Thoracic aorta (tissue), 2 donors: Measurements from ENCODE around the gene NTF3. TPM values are rescaled to one million over a fixed set of nuclear protein-coding genes. Genes with fewer than 3 reads are reported as not detected.

Experiments
- ATAC-seq: fragments of 150-250 bp; one replicate; pipeline ENCODE4 v1.8.0; 2017; ENCODE audit warnings: low read depth; ENCODE audit not compliant: insufficient number of reproducible peaks, low FRiP score
- DNase-seq: peaks from one replicate; pipeline ENCODE4 v3.0.0-alpha.2; 2020; ENCODE audit warnings: low spot score
- H3K27ac ChIP-seq, 2 donors: fragments of 200-600 bp; sonication (generic); 1 replicate in 1 of 2; 2 replicates in 1 of 2; pipeline ENCODE4 v1.5.1; 2016; ENCODE audit warnings: mild to moderate bottlenecking in 2 of 2, moderate library complexity in 2 of 2
- H3K27me3 ChIP-seq: fragments of 200-600 bp; sonication (generic); replicated peaks from 2 replicates; pipeline ENCODE4 v1.6.0; 2016; ENCODE audit warnings: mild to moderate bottlenecking; ENCODE audit not compliant: insufficient read depth
- H3K36me3 ChIP-seq: fragments of 200-600 bp; sonication (generic); one replicate; pipeline ENCODE4 v1.5.1; 2016
- H3K4me1 ChIP-seq, 2 donors: fragments of 200-600 bp; sonication (generic); 1 replicate in 1 of 2; 2 replicates in 1 of 2; pipeline versions ENCODE4 v1.5.1 to v1.6.0; 2016; ENCODE audit warnings: low read depth in 2 of 2, mild to moderate bottlenecking in 1 of 2; ENCODE audit not compliant: control insufficient read depth in 1 of 2
- H3K4me3 ChIP-seq: fragments of 200-600 bp; sonication (generic); 2 replicates; pipeline ENCODE4 v1.5.1; 2016; ENCODE audit warnings: mild to moderate bottlenecking
- H3K9me3 ChIP-seq: fragments of 200-600 bp; sonication (generic); 2 replicates; pipeline ENCODE4 v1.5.1; 2016
- total RNA-seq, 2 donors: library from RNA; depleted of rRNA; stranded (reverse); fragments of >200 nt; gene quantifications; one replicate each; pipeline versions ENCODE4 v1.1.0 to v1.2.3, GENCODE V29; 2016
- TF ChIP-seq, protein P1 (sequence below): fragments of 200-600 bp; sonication (generic); IDR thresholded peaks from one replicate; pipeline ENCODE4 v1.5.1; 2019; ENCODE audit warnings: antibody characterized with exemption

Gene NTF3
- total RNA-seq, 2 donors from 2014 or later, result 9.9 to 24.4 TPM

DNA sequence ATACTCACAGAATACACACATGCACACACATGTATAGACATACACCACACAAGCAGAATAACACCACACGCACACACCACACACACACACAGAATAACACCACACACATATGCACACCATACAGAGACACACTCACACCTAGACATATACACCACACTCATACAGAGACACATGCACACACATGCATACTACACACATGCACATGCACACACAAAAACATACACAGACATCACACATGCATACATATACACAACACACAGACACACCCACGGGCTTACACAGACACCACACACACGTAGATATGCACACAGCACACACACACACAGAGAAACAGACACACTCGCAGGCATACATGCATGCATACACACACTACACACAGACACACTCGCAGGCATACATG lies 49.7 kb downstream of the NTF3 start:
- no peaks in the 10 kb centered on the region for H3K27me3 ChIP-seq
- TF ChIP-seq, protein P1, sequence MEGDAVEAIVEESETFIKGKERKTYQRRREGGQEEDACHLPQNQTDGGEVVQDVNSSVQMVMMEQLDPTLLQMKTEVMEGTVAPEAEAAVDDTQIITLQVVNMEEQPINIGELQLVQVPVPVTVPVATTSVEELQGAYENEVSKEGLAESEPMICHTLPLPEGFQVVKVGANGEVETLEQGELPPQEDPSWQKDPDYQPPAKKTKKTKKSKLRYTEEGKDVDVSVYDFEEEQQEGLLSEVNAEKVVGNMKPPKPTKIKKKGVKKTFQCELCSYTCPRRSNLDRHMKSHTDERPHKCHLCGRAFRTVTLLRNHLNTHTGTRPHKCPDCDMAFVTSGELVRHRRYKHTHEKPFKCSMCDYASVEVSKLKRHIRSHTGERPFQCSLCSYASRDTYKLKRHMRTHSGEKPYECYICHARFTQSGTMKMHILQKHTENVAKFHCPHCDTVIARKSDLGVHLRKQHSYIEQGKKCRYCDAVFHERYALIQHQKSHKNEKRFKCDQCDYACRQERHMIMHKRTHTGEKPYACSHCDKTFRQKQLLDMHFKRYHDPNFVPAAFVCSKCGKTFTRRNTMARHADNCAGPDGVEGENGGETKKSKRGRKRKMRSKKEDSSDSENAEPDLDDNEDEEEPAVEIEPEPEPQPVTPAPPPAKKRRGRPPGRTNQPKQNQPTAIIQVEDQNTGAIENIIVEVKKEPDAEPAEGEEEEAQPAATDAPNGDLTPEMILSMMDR, result no peak
- H3K9me3 ChIP-seq, result no peaks in the 10 kb centered on the region
- DNase-seq (no peak), ATAC-seq (no peak)
- H3K4me1 ChIP-seq, result peaks cover 0 to 20% of the 10 kb centered on the region in 2 donors
- H3K27ac ChIP-seq, result no peak overlapping the region
- H3K36me3 ChIP-seq, result no peaks in the 10 kb centered on the region
- H3K4me3 ChIP-seq, result no peak overlapping the region

DNA sequence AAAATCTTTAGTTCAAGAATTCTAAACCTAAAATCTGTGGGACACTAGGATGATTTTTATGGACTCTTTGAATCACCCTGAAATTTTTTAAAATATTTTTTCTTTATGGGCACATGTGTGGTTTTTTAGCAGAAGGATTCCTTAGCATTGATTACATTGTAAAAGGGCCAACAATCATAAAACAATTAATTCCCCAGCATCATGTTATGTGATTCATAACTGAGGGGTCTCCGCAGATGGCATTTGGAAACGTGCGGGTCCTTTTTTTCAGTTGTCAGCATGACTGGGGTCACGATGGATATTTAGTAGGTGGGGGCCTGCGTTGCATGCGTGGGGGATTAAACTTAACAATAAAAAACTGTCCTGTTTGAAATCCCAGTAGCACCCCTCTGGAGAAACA lies 52.5 kb downstream of the NTF3 start:
- Histone ChIP-seq H3K9me3 (no peaks in the 10 kb centered on the region), H3K4me1 (peaks cover 6 to 46% of the 10 kb centered on the region in 2 donors), H3K36me3 (no peaks in the 10 kb centered on the region), H3K27ac (no peak overlapping the region), H3K27me3 (no peaks in the 10 kb centered on the region), H3K4me3 (no peak overlapping the region)
- no peak for DNase-seq
- ATAC-seq, result no peak
- TF ChIP-seq, protein P1, result no peak

DNA sequence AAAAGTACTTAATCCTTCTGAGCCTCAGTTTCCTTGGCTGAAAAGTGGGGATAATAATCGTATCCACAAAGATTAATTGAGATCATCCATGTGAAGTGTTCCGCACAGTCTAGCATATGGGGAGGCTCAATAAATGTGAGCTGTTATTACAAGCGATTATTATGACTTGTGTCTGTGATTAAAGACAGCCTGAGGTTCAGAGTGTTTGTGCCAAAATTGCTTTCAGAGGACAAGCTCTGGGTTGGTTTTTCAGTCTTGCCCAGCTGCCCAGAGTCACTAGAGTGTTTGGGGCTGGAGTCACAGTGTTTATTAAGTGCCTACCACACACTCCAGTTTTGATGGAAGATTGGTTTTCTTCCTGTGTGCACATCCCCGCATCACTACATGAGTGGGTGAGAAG lies 53.5 kb downstream of the NTF3 start:
- H3K9me3 ChIP-seq, result no peaks in the 10 kb centered on the region
- H3K27ac ChIP-seq, result no peak overlapping the region
- H3K27me3 ChIP-seq, result no peaks in the 10 kb centered on the region
- H3K4me3 ChIP-seq, result no peak overlapping the region
- DNase-seq, result no peak
- no peak for ATAC-seq
- TF ChIP-seq, protein P1, result no peak
- no peaks in the 10 kb centered on the region for H3K36me3 ChIP-seq
- peaks cover 7 to 57% of the 10 kb centered on the region in 2 donors for H3K4me1 ChIP-seq

DNA sequence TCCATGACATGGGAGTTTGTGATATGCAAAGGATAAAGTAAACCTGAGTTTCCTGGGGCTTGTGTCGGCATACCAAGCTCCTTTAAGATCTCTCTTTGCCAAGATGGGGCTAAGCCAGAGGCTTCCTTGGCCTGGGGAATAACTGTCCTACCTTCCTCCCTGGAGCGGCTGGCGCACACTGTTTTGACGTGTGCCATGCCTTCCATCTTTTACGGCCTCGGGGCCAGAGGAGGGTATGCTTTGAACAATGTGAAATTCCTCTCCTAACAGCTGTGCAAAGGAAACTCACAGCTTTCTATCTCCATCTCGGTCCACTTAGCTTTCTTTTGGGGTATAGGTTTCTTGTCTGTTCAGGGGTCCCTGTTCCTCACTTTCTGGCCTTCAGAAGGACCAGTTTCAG lies 55.2 kb downstream of the NTF3 start:
- DNase-seq, result no peak
- ATAC-seq, result no peak
- Histone ChIP-seq H3K4me1 (peaks cover 13 to 68% of the 10 kb centered on the region in 2 donors), H3K4me3 (no peak overlapping the region), H3K27ac (peak overlapping the region; percentile 86 to 89), H3K27me3 (no peaks in the 10 kb centered on the region), H3K36me3 (no peaks in the 10 kb centered on the region), H3K9me3 (no peaks in the 10 kb centered on the region)
- TF ChIP-seq, protein P1, result no peak

DNA sequence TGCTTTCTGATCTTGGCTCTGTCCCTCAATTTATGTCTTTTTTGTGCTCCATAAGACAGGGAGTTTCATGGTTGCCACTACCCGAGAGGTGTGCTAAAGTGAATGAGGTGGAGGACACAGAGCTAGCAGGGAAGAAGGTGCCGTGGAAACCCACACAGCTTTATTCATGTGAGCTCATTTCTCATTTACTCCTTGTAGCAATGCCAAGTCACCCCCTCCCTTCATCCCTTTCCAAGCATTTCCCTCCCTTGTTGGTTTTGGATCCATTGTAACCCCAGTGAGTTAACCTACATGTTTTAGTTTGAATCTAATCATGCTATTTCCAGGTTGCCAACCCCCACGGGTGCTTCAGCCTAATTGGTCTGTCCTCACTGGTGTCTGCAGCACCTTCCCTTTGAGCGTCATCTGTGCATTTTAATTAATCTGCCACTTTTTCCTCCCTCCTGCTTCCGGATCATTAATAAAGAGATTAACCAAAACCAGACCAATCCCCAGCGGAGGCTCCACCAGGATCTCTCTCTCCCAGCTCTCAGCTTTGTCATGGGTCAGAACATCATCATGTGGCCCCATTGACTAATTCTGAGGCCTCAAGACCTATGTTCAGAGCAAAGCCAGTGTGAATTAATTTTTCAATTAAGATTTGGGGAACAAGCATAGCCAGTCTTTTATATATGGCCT lies 56.2 kb downstream of the NTF3 start:
- ATAC-seq (peak; percentile 31), DNase-seq (no peak)
- H3K36me3 ChIP-seq, result no peaks in the 10 kb centered on the region
- H3K9me3 ChIP-seq, result no peaks in the 10 kb centered on the region
- H3K4me3 ChIP-seq, result no peak overlapping the region
- no peaks in the 10 kb centered on the region for H3K27me3 ChIP-seq
- peak overlapping the region; percentile 86 to 89 for H3K27ac ChIP-seq
- TF ChIP-seq, protein P1, result no peak
- H3K4me1 ChIP-seq, result peaks cover 15 to 72% of the 10 kb centered on the region in 2 donors
